ENCODE results near the gene NLK. TPM values are rescaled to one million over a fixed set of nuclear protein-coding genes. Genes with fewer than 3 reads are reported as not detected.
A peak's percentile ranks its signal among the peaks of the same experiment; 100 is the strongest.
"Not testable (repeated sequence)": the region's sequence is repeated elsewhere in the genome, so short reads cannot be mapped to it uniquely, and the experiment has no call there.

NLK gene
- total RNA-seq, result 24.6 and 31.9 TPM in 2 replicates

DNA sequence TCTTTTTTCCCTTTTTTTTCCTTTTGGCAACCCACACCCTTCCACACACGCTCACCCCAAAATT lies at the start of gene NLK:
TSS of gene NLK (plus strand) at position 21 of the 64 bp plus-strand sequence. CDS start 197 bp downstream, outside the sequence.
- no peak for DNase-seq (ENCODE audit: low read depth in 2 of 2)

DNA sequence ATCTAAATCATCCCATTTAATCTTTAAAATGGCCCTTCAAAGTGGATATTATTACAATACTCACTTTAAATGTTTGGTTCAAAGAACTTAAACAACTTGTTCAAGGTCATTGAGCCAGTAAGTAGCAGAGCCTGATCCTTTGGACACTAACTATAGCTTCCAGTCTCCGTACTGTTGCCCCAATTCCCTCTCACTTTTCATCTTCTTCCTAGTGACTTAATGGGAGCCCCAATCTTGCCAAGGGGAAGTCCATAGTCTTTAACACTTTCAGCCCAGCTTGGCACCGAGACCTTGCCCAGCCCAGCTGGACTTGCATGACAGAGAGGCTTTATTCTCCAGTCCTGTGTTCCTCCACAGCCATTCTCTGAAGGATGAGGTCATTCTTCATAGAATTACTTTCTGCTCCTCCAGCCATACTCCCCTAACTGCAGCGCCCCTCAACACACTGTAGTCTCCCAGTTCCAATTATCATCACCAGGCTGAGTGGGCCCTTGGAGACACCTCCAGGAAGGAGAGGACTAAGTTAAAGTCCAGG lies 49.2 kb upstream of the NLK start:
- no peak for DNase-seq (ENCODE audit: low read depth in 2 of 2)

DNA sequence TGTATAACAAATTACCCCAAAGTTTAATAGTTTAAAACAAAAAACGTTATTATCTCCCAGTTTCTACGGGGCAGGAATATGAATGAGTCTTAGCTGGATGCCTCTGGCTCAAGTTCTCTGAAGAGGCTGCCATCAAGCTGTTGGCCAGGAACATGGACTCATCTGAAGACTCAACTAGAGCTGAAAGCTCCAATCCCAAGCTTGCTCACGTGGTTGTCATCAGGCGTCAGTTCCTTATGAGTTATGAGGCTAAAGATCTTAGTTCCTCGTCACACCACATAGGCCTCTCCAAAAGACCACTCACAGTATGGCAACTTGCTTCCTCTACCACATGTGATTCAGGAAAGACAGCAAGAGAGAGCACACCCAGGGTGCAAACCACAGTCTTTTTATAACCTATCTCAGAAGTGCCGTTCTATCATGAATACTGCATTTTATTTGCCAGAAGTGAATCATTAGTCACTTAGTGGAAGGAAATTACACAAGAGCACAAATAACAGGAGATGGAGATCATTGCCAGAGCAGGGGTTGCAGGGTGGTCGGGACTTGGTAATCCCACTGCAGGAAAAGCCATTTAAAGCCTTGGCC lies 48.7 kb upstream of the NLK start:
- peak in 1 of 2 donors; percentile 51 for DNase-seq (ENCODE audit: low read depth in 2 of 2)

DNA sequence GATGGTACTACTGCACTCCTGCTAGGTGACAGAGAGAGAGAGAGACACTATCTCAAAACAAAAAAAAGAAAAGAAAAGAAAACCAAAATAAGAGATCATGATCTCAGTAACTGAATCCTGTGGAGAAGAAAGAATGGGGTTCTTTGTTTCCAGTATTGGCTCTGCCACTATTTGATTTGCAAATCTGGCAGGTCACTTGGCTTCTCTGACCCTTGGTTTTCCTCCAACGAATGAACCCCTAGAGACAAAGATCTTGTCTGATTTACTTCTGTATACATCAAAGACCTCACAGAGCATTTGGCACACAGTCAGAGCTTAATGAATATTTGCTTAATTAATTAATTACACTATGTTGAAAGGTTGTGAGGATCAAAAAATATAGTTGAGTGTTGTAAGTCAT lies 47.9 kb upstream of the NLK start:
- no peak for DNase-seq (ENCODE audit: low read depth in 2 of 2)

DNA sequence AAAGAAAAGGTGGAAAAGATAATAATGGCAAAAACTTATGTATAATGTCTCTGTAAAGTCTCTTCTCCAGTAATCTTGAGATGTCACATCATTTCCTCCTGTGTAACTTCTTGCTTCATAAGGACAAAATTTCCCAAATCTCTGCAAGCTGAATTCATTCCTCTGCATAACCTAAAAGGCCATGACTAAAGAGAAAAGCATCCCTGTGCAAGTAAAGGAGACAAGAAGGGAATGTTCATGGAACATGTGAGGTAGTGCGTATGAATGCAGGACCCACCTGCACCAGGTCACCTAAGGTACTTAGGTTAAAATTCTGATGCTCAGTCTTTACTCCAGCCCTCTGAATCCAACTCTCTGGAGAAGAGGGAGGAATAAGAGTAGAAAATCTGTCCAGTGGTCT lies 46.9 kb upstream of the NLK start:
- DNase-seq (ENCODE audit: low read depth in 2 of 2), result no peak

DNA sequence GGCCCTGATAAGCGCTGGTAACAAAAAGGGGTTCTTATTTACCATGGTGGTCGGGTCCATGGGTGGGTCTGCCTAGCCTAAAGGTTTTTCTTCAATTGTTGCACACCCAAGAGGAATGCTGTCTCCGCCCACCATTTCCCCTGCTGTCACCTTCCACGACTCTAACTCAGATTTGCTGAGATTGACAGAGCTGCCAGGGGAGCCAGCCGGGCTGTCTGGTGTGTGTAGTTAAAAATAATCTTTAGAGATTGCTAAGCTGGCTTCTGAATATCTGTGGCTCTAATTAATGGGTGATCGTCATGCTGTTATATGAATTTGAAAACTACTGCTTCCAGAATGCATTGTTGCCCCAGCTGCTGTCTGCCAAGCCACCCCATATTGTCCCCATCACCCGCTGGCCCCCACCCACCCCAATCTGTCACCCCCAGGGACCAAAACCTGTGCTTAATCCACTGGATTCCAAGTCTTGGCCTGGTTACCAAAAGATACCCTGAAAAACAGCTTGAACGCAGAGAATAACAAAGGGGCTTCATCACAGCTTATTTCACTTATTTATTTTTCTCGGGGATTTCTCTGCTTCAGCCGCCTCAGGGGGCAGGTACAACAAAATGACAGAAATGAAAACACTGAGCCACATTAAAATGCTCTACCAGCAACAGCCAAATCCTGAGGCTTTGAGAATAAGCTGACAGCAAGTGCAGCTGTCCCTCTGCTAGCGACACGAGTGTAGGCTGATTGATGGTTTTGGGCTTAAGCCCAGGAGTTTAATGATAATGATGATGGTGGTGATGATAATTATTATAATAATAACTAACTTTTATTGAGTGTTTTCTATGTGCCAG lies 46.1 kb upstream of the NLK start:
- no peak for DNase-seq (ENCODE audit: low read depth in 2 of 2)

DNA sequence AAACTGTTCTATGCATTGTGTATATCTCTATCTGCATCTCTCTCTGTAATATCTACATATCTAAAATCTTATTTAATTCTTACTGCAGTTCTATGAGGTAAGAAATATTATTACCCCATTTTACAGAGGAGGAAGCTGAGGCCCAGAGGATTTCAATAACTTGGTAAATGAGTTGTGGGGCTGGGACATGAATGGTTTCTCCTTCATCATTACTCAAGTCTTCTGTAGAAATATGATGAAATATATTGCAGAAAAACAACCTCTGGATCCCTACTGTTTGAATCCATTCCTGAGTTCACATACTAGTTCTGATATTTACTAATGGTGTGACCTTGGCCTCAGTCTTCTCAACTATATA lies 45.5 kb upstream of the NLK start:
- no peak for DNase-seq (ENCODE audit: low read depth in 2 of 2)

DNA sequence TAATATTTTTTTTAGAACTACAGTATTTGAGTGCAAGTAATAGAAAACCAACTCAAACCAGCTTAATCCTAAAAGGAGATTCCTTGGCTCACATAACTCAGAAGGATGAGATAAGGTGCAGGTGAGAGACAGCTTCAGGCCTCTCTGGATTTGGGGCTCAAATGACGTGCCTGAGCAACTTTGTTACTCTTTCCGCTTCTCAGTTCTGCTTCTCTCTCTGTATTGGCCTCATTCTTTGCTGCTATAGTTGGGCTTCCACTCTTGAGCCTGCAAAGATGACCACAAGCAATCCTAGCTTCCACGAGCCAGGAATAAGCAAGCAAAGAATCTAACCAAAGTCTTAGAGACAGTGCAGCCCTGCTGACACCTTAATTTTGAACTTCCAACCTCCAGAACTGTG lies 45.0 kb upstream of the NLK start:
- DNase-seq (ENCODE audit: low read depth in 2 of 2), result no peak

DNA sequence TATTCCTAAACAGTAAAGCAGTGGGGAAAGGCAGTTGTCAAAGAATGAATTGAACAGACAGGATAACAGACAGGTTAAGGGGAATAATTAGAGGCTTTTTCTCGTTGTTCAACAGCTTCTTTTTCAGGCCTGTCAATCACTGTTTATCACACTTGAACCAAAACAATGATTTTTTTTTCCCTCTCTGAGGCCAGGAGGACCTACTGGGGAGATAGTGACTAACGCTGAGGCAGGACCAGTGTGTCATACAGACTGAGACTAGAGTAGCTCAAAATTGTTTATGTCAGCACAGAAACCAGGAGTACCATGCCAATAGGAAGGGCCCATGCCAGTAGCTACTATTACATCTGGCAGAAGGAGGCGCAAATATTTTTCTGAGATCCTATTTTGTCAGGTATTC lies 41.3 kb upstream of the NLK start:
- no peak for DNase-seq (ENCODE audit: low read depth in 2 of 2)

DNA sequence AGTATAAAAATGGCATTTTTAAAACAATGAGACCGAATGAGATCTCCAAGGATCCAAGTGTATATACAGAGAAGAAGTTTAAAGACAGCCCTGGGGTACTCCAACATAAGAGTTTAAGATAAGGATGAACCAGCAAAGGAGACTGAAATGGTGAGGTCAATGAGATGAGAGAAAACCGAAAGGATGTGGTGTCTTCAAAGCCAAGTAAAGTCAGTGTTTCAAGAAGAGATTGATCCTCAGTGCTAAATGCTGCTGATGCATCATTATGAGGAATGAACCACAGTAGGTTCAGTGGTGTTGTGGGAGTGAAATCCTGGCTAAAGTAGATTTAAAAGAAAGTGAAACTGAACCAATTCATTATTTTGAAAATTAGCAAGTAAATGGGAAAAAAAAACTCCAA lies 38.1 kb upstream of the NLK start:
- no peak for DNase-seq (ENCODE audit: low read depth in 2 of 2)

DNA sequence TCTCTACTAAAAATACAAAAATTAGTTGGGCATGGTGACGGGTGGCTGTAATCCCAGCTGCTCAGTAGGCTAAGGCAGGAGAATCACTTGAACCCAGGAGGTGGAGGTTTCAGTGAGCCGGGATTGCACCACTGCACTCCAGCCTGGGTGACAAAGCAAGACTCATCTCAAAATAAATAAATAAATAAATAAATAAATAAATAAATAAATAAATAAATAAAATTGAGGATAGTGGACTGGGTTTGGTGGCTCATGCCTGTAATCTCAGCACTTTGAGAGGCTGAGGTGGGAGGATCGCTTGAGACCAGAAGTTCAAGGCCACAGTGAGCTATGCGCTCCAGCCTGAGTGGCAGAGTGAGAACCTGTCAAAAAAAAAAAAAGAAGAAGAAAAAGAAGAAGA lies 34.6 kb upstream of the NLK start:
- not testable (repeated sequence) for DNase-seq (ENCODE audit: low read depth in 2 of 2)

DNA sequence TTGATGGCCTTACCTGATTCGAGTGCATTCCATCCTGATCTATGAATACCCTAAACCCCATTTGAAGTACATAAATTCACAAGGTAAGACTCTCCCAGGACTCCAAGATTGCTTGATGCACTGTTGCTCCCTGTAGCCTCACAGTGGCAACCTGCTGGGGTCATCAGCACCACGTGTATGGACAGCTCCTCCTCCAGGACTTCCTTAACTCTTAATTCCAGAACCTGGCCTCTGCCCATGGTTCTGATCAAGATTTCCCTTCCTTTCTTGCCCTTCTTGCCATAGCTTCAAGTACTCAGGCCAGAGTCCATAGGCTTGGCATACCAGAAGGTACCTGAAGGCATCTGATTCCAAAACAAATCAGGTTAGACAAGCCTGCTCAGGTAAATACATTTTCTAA lies 34.0 kb upstream of the NLK start:
- DNase-seq (ENCODE audit: low read depth in 2 of 2), result peak; percentile 30 to 78

DNA sequence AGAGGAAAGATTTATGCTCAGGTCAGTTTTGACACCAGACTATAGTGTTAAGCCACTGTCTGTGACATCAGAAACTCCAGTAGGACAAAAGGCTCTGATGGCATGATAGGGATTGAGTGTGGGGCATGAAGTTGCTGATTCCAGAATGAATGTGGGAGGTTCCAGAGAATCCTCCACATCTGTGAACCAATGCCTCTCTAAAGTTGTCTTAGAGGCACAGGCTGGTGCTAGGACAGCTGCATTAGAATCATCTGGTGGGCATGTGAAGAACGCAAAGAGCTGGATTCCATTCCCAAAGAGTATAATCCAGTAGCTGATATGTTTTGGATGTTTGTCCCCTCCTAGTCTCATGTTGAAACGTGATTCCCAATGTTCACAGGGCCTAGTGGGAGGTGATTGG lies 32.1 kb upstream of the NLK start:
- DNase-seq (ENCODE audit: low read depth in 2 of 2), result no peak

DNA sequence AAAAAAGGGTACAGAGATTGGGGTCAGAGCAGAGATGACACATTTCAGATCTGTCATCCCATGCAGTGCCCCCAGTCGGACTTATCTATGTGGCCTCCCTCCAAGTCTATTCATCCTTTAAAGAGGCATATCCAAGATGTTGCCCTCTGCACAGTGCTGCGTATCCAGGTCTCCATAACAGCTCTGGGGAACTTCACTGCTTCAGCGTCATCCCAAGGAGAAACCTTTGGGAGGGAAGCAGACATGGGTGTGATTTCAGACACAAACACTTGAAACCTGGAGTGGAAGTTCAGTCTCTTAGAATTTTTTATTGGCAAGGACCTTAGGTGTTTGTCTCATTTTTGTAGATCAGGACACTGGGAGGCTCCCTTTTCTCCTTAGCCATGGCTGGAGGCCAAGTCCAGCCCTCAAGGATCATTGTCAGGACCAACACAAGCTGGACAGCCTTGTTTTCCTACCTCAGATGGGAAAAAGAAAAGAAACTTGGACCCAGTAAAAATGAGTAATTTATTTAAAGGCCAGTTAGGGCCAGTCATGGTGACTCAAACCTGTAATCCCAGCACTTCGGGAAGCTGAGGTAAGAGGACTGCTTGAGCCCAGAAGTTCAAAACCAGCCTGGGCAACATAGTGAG lies 23.9 kb upstream of the NLK start:
- DNase-seq (ENCODE audit: low read depth in 2 of 2), result peak in 1 of 2 donors; percentile 41

DNA sequence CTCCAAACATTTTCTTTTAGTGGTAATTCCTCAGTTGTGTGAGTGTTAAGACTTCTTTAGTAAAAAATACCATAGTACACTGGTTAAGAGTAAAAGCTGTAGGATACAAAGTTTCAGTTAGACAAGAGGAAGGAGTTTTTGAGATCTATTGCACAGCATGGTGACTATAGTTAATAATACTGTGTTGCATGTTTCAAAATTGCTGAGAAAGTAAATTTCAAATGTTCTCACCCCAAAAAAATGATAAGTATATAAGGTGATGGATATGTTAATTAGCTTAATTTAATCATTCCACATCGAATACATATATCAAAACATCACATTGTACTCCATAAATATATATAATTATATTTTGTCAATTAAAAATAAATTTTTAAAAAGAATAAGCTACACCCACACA lies 22.0 kb upstream of the NLK start:
- no peak for DNase-seq (ENCODE audit: low read depth in 2 of 2)

DNA sequence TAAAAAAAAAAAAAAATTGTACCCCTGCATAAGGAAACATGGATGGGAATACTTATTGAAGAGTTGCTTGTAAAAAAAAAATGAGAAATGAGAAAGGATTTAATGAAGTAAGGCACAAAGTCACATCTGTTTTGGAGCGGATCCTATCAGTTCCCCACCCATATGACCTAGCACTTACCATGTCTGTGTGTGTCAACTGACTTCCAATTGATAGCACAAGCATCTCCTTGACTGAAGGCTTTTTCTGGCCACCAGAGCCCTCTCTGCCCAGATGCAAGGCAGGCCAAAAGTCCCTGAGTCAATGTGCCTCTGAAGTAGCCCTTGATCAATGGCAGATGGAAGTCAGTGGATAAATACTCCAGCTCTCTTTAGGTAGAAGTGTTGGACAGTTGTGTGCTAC lies 13.4 kb upstream of the NLK start:
- DNase-seq (ENCODE audit: low read depth in 2 of 2), result no peak

DNA sequence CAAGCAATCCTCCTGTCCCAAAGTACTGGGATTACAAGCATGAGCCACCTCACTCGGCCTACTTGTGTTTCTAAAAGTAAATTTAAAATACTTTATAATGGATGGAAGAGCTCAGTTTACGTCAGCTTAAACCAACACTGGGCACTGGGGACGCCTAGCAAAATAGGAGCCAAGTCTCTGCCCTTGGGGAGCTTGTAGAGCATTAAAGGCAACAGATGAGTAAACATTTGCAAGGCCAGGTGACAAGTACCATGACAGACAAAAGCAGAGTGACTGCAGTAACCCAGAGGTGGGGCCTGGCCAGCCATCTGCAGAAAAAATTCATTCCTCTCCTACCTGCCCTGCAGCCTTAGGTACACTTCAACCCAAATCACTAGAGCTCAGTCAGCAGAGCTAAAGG lies 12.1 kb upstream of the NLK start:
- no peak for DNase-seq (ENCODE audit: low read depth in 2 of 2)

DNA sequence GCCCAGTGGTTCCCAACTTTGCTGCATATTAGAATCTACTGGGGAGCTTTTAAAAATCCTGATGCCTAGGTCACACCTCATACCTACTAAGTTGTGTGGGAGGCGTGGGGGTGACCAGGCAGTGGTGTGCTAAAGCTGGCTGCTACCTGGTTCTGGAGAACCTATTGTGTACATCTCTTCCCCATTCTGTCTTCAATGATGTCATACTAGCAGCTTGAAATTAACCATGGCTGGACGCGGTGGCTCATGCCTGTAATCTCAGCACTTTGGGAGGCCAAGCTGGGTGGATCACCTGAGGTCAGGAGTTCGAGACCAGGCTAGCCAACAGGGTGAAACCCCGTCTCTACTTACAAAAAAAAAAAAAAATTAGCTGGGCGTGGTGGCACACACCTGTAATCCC lies 11.3 kb upstream of the NLK start:
- no peak for DNase-seq (ENCODE audit: low read depth in 2 of 2)

DNA sequence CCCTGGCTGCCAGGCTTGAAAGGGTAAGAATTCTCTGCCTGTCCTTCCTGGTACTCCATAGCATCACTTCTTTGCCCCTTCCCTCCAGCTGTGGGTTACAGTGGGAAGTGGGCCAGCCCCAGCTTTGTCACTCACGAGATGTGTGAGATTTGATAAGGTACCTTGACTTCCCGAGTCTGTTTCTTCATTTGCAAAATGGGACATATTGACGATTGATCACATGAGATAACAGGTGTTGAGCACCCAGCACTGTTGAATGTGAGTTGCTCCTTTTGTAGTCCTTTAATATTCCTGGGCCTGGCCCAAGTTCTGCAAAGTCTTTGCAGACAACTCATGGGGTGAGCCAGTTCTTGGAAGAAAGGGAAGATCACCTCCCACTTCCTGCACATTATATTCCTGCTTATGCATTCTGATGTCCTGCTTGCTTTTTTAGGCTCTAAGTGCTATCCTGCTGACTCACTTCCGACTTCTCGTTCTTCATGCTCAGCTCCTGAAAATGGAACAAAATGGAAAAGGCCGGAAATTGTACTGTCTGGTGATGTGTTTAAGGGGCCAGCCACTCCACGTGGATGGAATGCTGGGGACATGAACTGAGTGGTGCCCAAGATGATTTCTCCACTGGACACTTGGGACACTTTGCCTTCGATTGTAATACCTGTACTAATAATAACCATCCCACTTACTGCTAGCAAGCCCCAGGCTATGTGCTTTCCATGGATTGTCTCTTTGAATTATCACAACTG lies 8.3 kb upstream of the NLK start:
- DNase-seq (ENCODE audit: low read depth in 2 of 2), result peak; percentile 66 to 95

DNA sequence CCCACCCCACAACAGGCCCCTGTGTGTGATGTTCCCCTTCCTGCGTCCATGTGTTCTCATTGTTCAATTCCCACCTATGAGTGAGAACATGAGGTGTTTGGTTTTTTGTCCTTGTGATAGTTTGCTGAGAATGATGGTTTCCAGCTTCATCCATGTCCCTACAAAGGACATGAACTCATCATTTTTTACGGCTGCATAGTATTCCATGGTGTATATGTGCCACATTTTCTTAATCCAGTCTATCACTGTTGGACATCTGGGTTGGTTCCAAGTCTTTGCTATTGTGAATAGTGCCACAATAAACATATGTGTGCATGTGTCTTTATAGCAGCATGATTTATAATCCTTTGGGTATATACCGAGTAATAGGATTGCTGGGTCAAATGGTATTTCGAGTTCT lies 7.0 kb upstream of the NLK start:
- DNase-seq (ENCODE audit: low read depth in 2 of 2), result not testable (repeated sequence)

DNA sequence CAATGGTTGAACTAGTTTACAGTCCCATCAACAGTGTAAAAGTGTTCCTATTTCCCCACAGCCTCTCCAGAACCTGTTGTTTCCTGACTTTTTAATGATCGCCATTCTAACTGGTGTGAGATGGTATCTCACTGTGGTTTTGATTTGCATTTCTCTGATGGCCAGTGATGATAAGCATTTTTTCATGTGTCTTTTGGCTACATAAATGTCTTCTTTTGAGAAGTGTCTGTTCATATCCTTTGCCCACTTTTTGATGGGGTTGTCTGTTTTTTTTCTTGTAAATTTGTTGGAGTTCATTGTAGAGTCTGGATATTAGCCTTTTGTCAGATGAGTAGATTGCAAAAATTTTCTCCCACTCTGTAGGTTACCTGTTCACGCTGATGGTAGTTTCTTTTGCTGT lies 6.6 kb upstream of the NLK start:
- DNase-seq (ENCODE audit: low read depth in 2 of 2), result not testable (repeated sequence)

DNA sequence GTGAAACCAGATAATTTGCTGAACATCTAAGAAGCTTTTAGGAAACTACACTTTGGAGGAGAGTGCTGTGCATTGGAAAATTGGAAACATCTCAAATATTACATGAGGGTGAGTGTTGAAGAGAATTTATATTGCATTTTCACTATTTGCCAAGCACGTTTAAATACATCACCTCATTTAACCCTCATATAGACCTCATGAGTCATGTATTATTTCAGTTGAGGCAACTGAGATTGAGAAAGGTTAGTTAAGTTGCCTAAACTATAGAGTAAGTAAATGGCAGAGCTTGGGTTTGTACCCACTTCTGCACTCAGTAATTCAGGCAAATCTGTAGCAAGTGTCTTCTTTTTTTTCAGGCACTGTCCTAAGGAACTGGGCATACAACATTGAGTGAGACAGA lies 3.7 kb upstream of the NLK start:
- DNase-seq (ENCODE audit: low read depth in 2 of 2), result no peak

DNA sequence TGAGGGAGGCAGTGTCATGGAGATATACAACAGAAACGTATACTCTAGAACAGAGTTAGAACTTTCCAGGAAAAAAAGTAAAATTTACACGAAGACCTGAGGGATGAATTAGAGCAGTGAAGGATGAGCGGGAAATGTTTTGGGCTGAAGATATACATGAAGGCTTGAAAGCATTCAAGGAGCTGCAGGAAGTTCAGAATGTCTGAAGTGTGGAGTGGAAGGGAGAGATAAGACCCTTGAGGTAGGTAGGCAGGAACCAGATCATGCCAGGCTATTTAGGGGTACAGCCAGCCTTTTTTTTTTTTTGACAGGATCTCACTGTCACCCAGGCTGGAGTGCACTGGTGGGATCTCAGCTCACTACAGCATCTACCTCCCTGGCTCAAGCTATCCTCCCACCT lies 3.2 kb upstream of the NLK start:
- no peak for DNase-seq (ENCODE audit: low read depth in 2 of 2)
